ENCODE measurements around the gene ZBTB21.

- no peak for TF ChIP-seq POLR2AphosphoS5 (IDR thresholded peaks at IDR 0.05)
- TF ChIP-seq POLR2A (IDR thresholded peaks at IDR 0.05; ENCODE audit: low read depth), result no peak
- TF ChIP-seq CTCF (IDR thresholded peaks at IDR 0.05), result no peak
- TF ChIP-seq EP300 (IDR thresholded peaks at IDR 0.05), result no peak
Observed at GRCh38 chr21:41980561-41980960, 29.6 kb downstream of the ZBTB21 start.

Data from esophagus muscularis mucosa (tissue), 4 donors.